HepG2 (cell line): Measurements from ENCODE around the gene ZNF747. TPM values are rescaled to one million over a fixed set of nuclear protein-coding genes. Genes with fewer than 3 reads are reported as not detected.
A peak's percentile ranks its signal among the peaks of the same experiment; 100 is the strongest.

ENCODE experiments used
- BCL6 ChIP-seq: IDR thresholded peaks from 2 replicates; pipeline ENCODE4 v1.6.1; 2016; ENCODE audit warnings: missing genetic modification reagents, missing compliant biosample characterization
- BHLHE40 ChIP-seq: IDR thresholded peaks from 2 replicates; pipeline ENCODE4 v1.6.1; 2011; ENCODE audit warnings: low read length, improper control_type of control experiment
- CEBPG ChIP-seq: IDR thresholded peaks from 2 replicates; pipeline ENCODE4 v1.6.1; 2016
- EP300 ChIP-seq, 3 experiments: sonication (generic) in 1 of 3; formaldehyde crosslinking in 1 of 3; IDR thresholded peaks; 2 replicates each; pipeline versions ENCODE4 v1.5.1 to v1.6.1; 2011 to 2020; ENCODE audit warnings: low read depth in 2 of 3, low read length in 2 of 3, borderline replicate concordance in 1 of 3, improper control_type of control experiment in 1 of 3, mild to moderate bottlenecking in 1 of 3, missing genetic modification reagents in 1 of 3, moderate library complexity in 1 of 3
- FIP1L1 ChIP-seq: fragments of 200-400 bp; formaldehyde crosslinking; IDR thresholded peaks from 2 replicates; pipeline ENCODE4 v1.6.1; 2018; ENCODE audit warnings: low read depth, mild to moderate bottlenecking, low read length, moderate library complexity, borderline replicate concordance; ENCODE audit not compliant: insufficient read depth
- FOXC1 ChIP-seq: sonication (generic); formaldehyde crosslinking; IDR thresholded peaks from 2 replicates; pipeline ENCODE4 v1.8.0; 2022; ENCODE audit warnings: mild to moderate bottlenecking, missing genetic modification reagents, borderline replicate concordance
- HOXA5 ChIP-seq: sonication (generic); formaldehyde crosslinking; IDR thresholded peaks from 2 replicates; pipeline ENCODE4 v1.4.0; 2020; ENCODE audit warnings: missing genetic modification reagents
- KDM1A ChIP-seq: IDR thresholded peaks from 2 replicates; pipeline ENCODE4 v1.6.1; 2016; ENCODE audit warnings: missing compliant biosample characterization
- MYNN ChIP-seq: sonication (generic); formaldehyde crosslinking; IDR thresholded peaks from 2 replicates; pipeline ENCODE4 v1.4.0; 2020; ENCODE audit warnings: mild to moderate bottlenecking, low read depth, missing genetic modification reagents
- NFE2 ChIP-seq: sonication (generic); formaldehyde crosslinking; IDR thresholded peaks from 2 replicates; pipeline ENCODE4 v1.4.0; 2020; ENCODE audit warnings: missing genetic modification reagents
- NRL ChIP-seq: sonication (generic); formaldehyde crosslinking; IDR thresholded peaks from 2 replicates; pipeline ENCODE4 v1.5.0; 2020; ENCODE audit warnings: missing genetic modification reagents, mild to moderate bottlenecking, moderate library complexity, borderline replicate concordance
- RCOR2 ChIP-seq: IDR thresholded peaks from 2 replicates; pipeline ENCODE4 v1.6.1; 2016; ENCODE audit warnings: missing biosample characterization, missing genetic modification reagents
- SP4 ChIP-seq: sonication (generic); formaldehyde crosslinking; IDR thresholded peaks from 2 replicates; pipeline ENCODE4 v1.8.1; 2023; ENCODE audit warnings: mild to moderate bottlenecking, missing genetic modification reagents
- UBTF ChIP-seq: sonication (generic); formaldehyde crosslinking; IDR thresholded peaks from 2 replicates; pipeline ENCODE4 v1.4.0; 2020; ENCODE audit warnings: mild to moderate bottlenecking, missing genetic modification reagents
- ZNF142 ChIP-seq: sonication (generic); formaldehyde crosslinking; IDR thresholded peaks from 2 replicates; pipeline ENCODE4 v1.4.0; 2020; ENCODE audit warnings: missing genetic modification reagents
- ZNF180 ChIP-seq: sonication (generic); formaldehyde crosslinking; IDR thresholded peaks from 2 replicates; pipeline ENCODE4 v1.4.0; 2020; ENCODE audit warnings: low read depth, missing genetic modification reagents, borderline replicate concordance
- ZNF605 ChIP-seq: sonication (generic); formaldehyde crosslinking; IDR thresholded peaks from 2 replicates; pipeline ENCODE4 v1.8.0; 2022; ENCODE audit warnings: mild to moderate bottlenecking, missing genetic modification reagents
- ZNF644 ChIP-seq: IDR thresholded peaks from 2 replicates; pipeline ENCODE4 v1.6.1; 2016; ENCODE audit warnings: low read depth
- ZNF773 ChIP-seq: sonication (generic); formaldehyde crosslinking; IDR thresholded peaks from 2 replicates; pipeline ENCODE4 v1.4.0; 2020; ENCODE audit warnings: missing genetic modification reagents, borderline replicate concordance
- ZSCAN30 ChIP-seq: sonication (generic); formaldehyde crosslinking; IDR thresholded peaks from 2 replicates; pipeline ENCODE4 v1.5.0; 2020; ENCODE audit warnings: mild to moderate bottlenecking, missing genetic modification reagents
- polyA plus RNA-seq, 8 experiments: library from polyadenylated mRNA; depleted of rRNA in 3 of 8; stranded (reverse) in 7 of 8; unstranded in 1 of 8; fragments of >200 nt; fragmentation: Illumina TruSeq in 4 of 8; extraction: Trizol in 4 of 8; gene quantifications; 2 replicates each; pipeline versions ENCODE4 v1.2.1 to v1.2.3, GENCODE V29; 2011 to 2016; ENCODE audit warnings: low read depth in 4 of 8, missing spikeins in 1 of 8, mixed read lengths in 1 of 8; ENCODE audit not compliant: insufficient read depth in 1 of 8
- total RNA-seq, 5 experiments: library from RNA; depleted of rRNA; stranded (reverse); fragments of >200 nt; fragmentation: Illumina TruSeq; extraction: Trizol; gene quantifications; 2 replicates each; pipeline ENCODE4 v1.2.3, GENCODE V29; 2016; ENCODE audit warnings: low read depth in 1 of 5

The ZNF747 gene
- total and polyA plus RNA-seq, 2 of the 13 experiments (the other 11 are each of a cell fraction or from before 2014, with no cell fraction given) = 7.2 to 10.2 TPM

GRCh38 chr16:30488764-30489605, 45.7 kb downstream of the ZNF747 start (continued):
- 0 out of 2 replicates have a peak, but pooled peaks have one; percentile 25 for TF ChIP-seq BCL6
- no peak for TF ChIP-seq ZSCAN30 (CRISPR knock-in tag)
- no peak for TF ChIP-seq ZNF773
- peak; percentile 90 for TF ChIP-seq ZNF605 (CRISPR knock-in tag)
- TF ChIP-seq KDM1A (CRISPR knock-in tag) = peak; percentile 95
- peak; percentile 82 for TF ChIP-seq ZNF644
- 0 out of 2 replicates have a peak, but pooled peaks have one; percentile 60 for TF ChIP-seq ZNF142 (CRISPR knock-in tag)
- TF ChIP-seq FOXC1 (CRISPR knock-in tag) = peak; percentile 79
- peak; percentile 79; the same call in 1 of the 2 replicates for TF ChIP-seq HOXA5
- TF ChIP-seq SP4 (CRISPR knock-in tag) = peak; percentile 57; the same call in 1 of the 2 replicates
- TF ChIP-seq MYNN (CRISPR knock-in tag) = no peak; the same call in 1 of the 2 replicates
- peak; percentile 15; the same call in 1 of the 2 replicates for TF ChIP-seq UBTF (CRISPR knock-in tag)
- TF ChIP-seq EP300 (IDR thresholded peaks at IDR 0.05; ENCODE audit: low read depth in 2 of 2, low read length in 2 of 2) = peak; percentile 29 to 65; a peak in 2 of 4 replicates
- TF ChIP-seq EP300 (CRISPR knock-in tag; IDR thresholded peaks at IDR 0.05; ENCODE audit: borderline replicate concordance) = no peak
- peak; percentile 6; the same call in 1 of the 2 replicates for TF ChIP-seq BHLHE40
- no peak for TF ChIP-seq NFE2 (CRISPR knock-in tag)
- TF ChIP-seq RCOR2 = peak; percentile 96
- no peak for TF ChIP-seq ZNF180 (CRISPR knock-in tag)
- no peak; the same call in 1 of the 2 replicates for TF ChIP-seq NRL
- TF ChIP-seq FIP1L1 = no peak
- TF ChIP-seq CEBPG = peak; percentile 97
